A549 (cell line): ENCODE data around the gene ALDH1A1. TPM values are rescaled to one million over a fixed set of nuclear protein-coding genes. Genes with fewer than 3 reads are reported as not detected.

ENCODE experiments used
- ATAC-seq, 2 experiments: fragments of 200-7000 bp in 1 of 2; fragments of >200 bp in 1 of 2; cut with Nextera tagmentation in 1 of 2; cut with Tn5 transposase in 1 of 2; 3 replicates each; pipeline versions ENCODE4 v1.8.0 to v1.9.1; 2018 to 2020; ENCODE audit warnings: mild to moderate bottlenecking in 1 of 2, moderate library complexity in 1 of 2
- CTCF ChIA-PET: fragments of 300-600 bp; sonication (Branson Sonifier 250); formaldehyde crosslinking; extraction: SDS; loops from one replicate; lab custom pipeline; 2021; ENCODE audit warnings: antibody characterized with exemption, inconsistent platforms; lab: Yijun Ruan, JAX
- POLR2A ChIA-PET: fragments of 350-600 bp; formaldehyde crosslinking; extraction: SDS; loops from one replicate; lab custom pipeline; 2021; ENCODE audit warnings: antibody characterized with exemption, inconsistent platforms; lab: Yijun Ruan, JAX
- DNase-seq, 2 experiments: peaks; one replicate each; pipeline versions ENCODE4 v3.0.0 to v3.0.0-alpha.2; 2011 to 2016; ENCODE audit warnings: low read depth in 1 of 2, low spot score in 1 of 2
- FAIRE-seq: peaks from 2 replicates; lab custom pipeline; 2011; peaks lifted over from hg19 to GRCh38; lab: Jason Lieb, UNC
- H3K27ac ChIP-seq, 2 experiments: fragments of >200 bp; sonication (Bioruptor Twin); formaldehyde crosslinking; 3 replicates each; pipeline ENCODE4 v1.5.1; 2016 to 2017
- H3K4me1 ChIP-seq: fragments of >200 bp; sonication (Bioruptor Twin); formaldehyde crosslinking; 3 replicates; pipeline ENCODE4 v1.6.1; 2016
- H3K4me2 ChIP-seq: fragments of >200 bp; sonication (Bioruptor Twin); formaldehyde crosslinking; 3 replicates; pipeline ENCODE4 v1.6.1; 2016
- H3K4me3 ChIP-seq: fragments of >200 bp; sonication (Bioruptor Twin); formaldehyde crosslinking; 3 replicates; pipeline ENCODE4 v1.5.1; 2016
- H3K9me3 ChIP-seq: fragments of >200 bp; sonication (Bioruptor Twin); formaldehyde crosslinking; 3 replicates; pipeline ENCODE4 v1.6.1; 2016
- BHLHE40 ChIP-seq: IDR thresholded peaks from 2 replicates; pipeline ENCODE4 v1.6.1; 2012; ENCODE audit warnings: low read depth, low read length, inconsistent platforms
- CBX8 ChIP-seq: fragments of 200-600 bp; sonication (generic); IDR thresholded peaks from 2 replicates; pipeline ENCODE4 v1.6.1; 2016
- CEBPB ChIP-seq, 2 experiments: fragments of >200 bp in 1 of 2; sonication (Bioruptor Twin) in 1 of 2; formaldehyde crosslinking in 1 of 2; IDR thresholded peaks; 2 replicates each; pipeline ENCODE4 v1.6.1; 2012 to 2016
- CHD4 ChIP-seq: fragments of 200-600 bp; sonication (generic); IDR thresholded peaks from 2 replicates; pipeline ENCODE4 v1.6.1; 2016; ENCODE audit warnings: antibody characterized with exemption, mild to moderate bottlenecking, borderline replicate concordance
- CTCF ChIP-seq: fragments of >200 bp; sonication (Bioruptor Twin); formaldehyde crosslinking; IDR thresholded peaks from 3 replicates; pipeline ENCODE4 v1.5.1; 2016
- ESRRA ChIP-seq: fragments of 150-350 bp; IDR thresholded peaks from 2 replicates; pipeline ENCODE4 v1.6.1; 2014; ENCODE audit warnings: mild to moderate bottlenecking, low read length, borderline replicate concordance
- FOSL2 ChIP-seq, 2 experiments: fragments of 450-650 bp in 1 of 2; fragments of >200 bp in 1 of 2; sonication (Bioruptor Twin) in 1 of 2; formaldehyde crosslinking; IDR thresholded peaks; 2 replicates each; pipeline versions ENCODE4 v1.5.0 to v1.6.1; 2016 to 2020; ENCODE audit warnings: mild to moderate bottlenecking in 1 of 2, moderate library complexity in 1 of 2
- FOXS1 ChIP-seq: fragments of 250-450 bp; sonication (Bioruptor Pico); IDR thresholded peaks from 2 replicates; pipeline ENCODE4 v1.5.0; 2020; ENCODE audit warnings: mild to moderate bottlenecking, moderate library complexity
- GATA3 ChIP-seq: IDR thresholded peaks from 2 replicates; pipeline ENCODE4 v1.6.1; 2012; ENCODE audit warnings: borderline replicate concordance
- HMGXB4 ChIP-seq: fragments of 250-450 bp; sonication (Bioruptor Pico); IDR thresholded peaks from 2 replicates; pipeline ENCODE4 v1.5.0; 2021; ENCODE audit warnings: mild to moderate bottlenecking, moderate library complexity, borderline replicate concordance
- HOXB13 ChIP-seq: fragments of 250-450 bp; sonication (Bioruptor Pico); IDR thresholded peaks from 2 replicates; pipeline ENCODE4 v1.5.0; 2020; ENCODE audit warnings: low read depth, mild to moderate bottlenecking, moderate library complexity
- KDM5A ChIP-seq: fragments of 200-600 bp; sonication (generic); IDR thresholded peaks from 2 replicates; pipeline ENCODE4 v1.6.1; 2016; ENCODE audit warnings: antibody characterized with exemption, mild to moderate bottlenecking
- MYC ChIP-seq: IDR thresholded peaks from 2 replicates; pipeline ENCODE4 v1.6.1; 2012; ENCODE audit warnings: mild to moderate bottlenecking, inconsistent platforms, low read length, improper control_type of control experiment, borderline replicate concordance
- PHF8 ChIP-seq: fragments of 200-600 bp; sonication (generic); IDR thresholded peaks from 2 replicates; pipeline ENCODE4 v1.6.1; 2016; ENCODE audit warnings: low read depth, mild to moderate bottlenecking, antibody characterized with exemption, moderate library complexity, borderline replicate concordance
- RAD21 ChIP-seq, 2 experiments: fragments of >200 bp in 1 of 2; sonication (Bioruptor Twin) in 1 of 2; formaldehyde crosslinking in 1 of 2; IDR thresholded peaks in 1 of 2; conservative IDR thresholded peaks in 1 of 2; 2 replicates in 1 of 2; 3 replicates in 1 of 2; pipeline ENCODE4 v1.6.1; 2012 to 2018; ENCODE audit warnings: inconsistent platforms in 1 of 2
- RCOR1 ChIP-seq: fragments of 150-350 bp; IDR thresholded peaks from 2 replicates; pipeline ENCODE4 v1.6.1; 2014; ENCODE audit warnings: antibody characterized with exemption, low read length, low read depth
- RNF2 ChIP-seq: fragments of 200-600 bp; sonication (generic); IDR thresholded peaks from 2 replicates; pipeline ENCODE4 v1.6.1; 2016; ENCODE audit warnings: low read depth, mild to moderate bottlenecking, antibody characterized with exemption, moderate library complexity, borderline replicate concordance
- SMC3 ChIP-seq: fragments of >200 bp; sonication (Bioruptor Twin); formaldehyde crosslinking; IDR thresholded peaks from 3 replicates; pipeline ENCODE4 v1.6.1; 2018; ENCODE audit warnings: inconsistent platforms
- TFCP2L1 ChIP-seq: fragments of 250-450 bp; sonication (Bioruptor Pico); IDR thresholded peaks from 2 replicates; pipeline ENCODE4 v1.5.0; 2021; ENCODE audit warnings: mild to moderate bottlenecking
- WGBS: methylation state at CpG from one replicate; pipeline ENCODE4 v1.1.6; 2017; ENCODE audit errors: missing lambda C conversion rate; 5-methylcytosine and 5-hydroxymethylcytosine counted together
- polyA plus RNA-seq, 4 experiments: library from polyadenylated mRNA; depleted of rRNA in 3 of 4; stranded (reverse); fragments of >200 nt; fragmentation: RNase III in 1 of 4; extraction: RNeasy Plus Mini Kit Qiagen cat#74134 plus additional on column Dnase treatment in 1 of 4; gene quantifications; 2 replicates in 3 of 4; 3 replicates in 1 of 4; pipeline ENCODE4 v1.2.3, GENCODE V29; 2011 to 2017

ALDH1A1 gene
- polyA plus RNA-seq, 2 of the 4 experiments (the other 2 are of a cell fraction), result 8,617 to 9,987 TPM

GRCh38 chr9:72972636-72973035 lies 19.8 kb upstream of the ALDH1A1 start (continued):
- TF ChIP-seq RAD21 (conservative IDR thresholded peaks at IDR 0.05 in 1 of 2, IDR thresholded peaks at IDR 0.05 in 1 of 2) (no peak), BHLHE40 (no peak)

- Histone ChIP-seq H3K4me2 (no peak overlapping the region), H3K4me1 (no peaks in the 10 kb centered on the region), H3K9me3 (peaks cover 9% of the 10 kb centered on the region; the same call in 1 of the 3 replicates), H3K4me3 (no peak overlapping the region), H3K27ac (peak overlapping the region; percentile 2 to 3; a peak in 2 of 6 replicates)
- POLR2A ChIA-PET, result no interaction called here
- DNase-seq (no peak), ATAC-seq (no peak), FAIRE-seq (peak; percentile 13)
- WGBS, result 91% methylated on average over 2 of the region's 2 CpGs
- CTCF ChIA-PET, result interaction anchor here (1.2 to 2.4 kb wide), 2 partner anchors 11 to 16 kb away, joined by 6 to 11 read pairs; no protein-coding TSS in a partner anchor
- no peak for TF ChIP-seq TFCP2L1 (CRISPR knock-in tag)
- TF ChIP-seq KDM5A, result no peak
- TF ChIP-seq RCOR1, result no peak
- no peak for TF ChIP-seq HMGXB4 (CRISPR knock-in tag)
- no peak for TF ChIP-seq RNF2
- no peak for TF ChIP-seq HOXB13 (CRISPR knock-in tag)
- no peak for TF ChIP-seq MYC
- no peak for TF ChIP-seq CHD4
Measured at GRCh38 chr9:72971411-72971810, 18.6 kb upstream of the ALDH1A1 start.

- Histone ChIP-seq H3K4me2 (peak overlapping the region; percentile 71), H3K4me3 (no peak overlapping the region), H3K27ac (peak overlapping the region; percentile 69 to 80), H3K4me1 (peaks cover 39% of the 10 kb centered on the region), H3K9me3 (no peaks in the 10 kb centered on the region)
- no peak for TF ChIP-seq FOSL2 (IDR thresholded peaks at IDR 0.05)
- peak; percentile 28; the same call in 1 of the 2 replicates for TF ChIP-seq FOSL2 (CRISPR knock-in tag; IDR thresholded peaks at IDR 0.05)
- no peak for TF ChIP-seq PHF8
- TF ChIP-seq CHD4, result no peak
- peak; percentile 51 to 66 for TF ChIP-seq RAD21 (conservative IDR thresholded peaks at IDR 0.05 in 1 of 2, IDR thresholded peaks at IDR 0.05 in 1 of 2)
- TF ChIP-seq MYC, result no peak
- no peak for TF ChIP-seq FOXS1 (CRISPR knock-in tag)
- TF ChIP-seq CTCF, result peak; percentile 39; the same call in 2 of the 3 replicates
- TF ChIP-seq CBX8, result no peak
- TF ChIP-seq CEBPB (IDR thresholded peaks at IDR 0.05), result no peak
- TF ChIP-seq GATA3, result peak; percentile 37; the same call in 1 of the 2 replicates
- TF ChIP-seq SMC3, result peak; percentile 30; the same call in 1 of the 3 replicates
- TF ChIP-seq ESRRA, result no peak
- TF ChIP-seq TFCP2L1 (CRISPR knock-in tag), result no peak
- WGBS, result 5% methylated on average over 4 of the region's 4 CpGs
- DNase-seq, result peak in 1 of 2 experiments; percentile 70
- ChIA-PET CTCF (interaction anchor here (1.0 to 2.6 kb wide), 7 partner anchors 10 to 103 kb away, joined by 3 to 11 read pairs (median 4); no protein-coding TSS in a partner anchor), POLR2A (no interaction called here)
- peak; percentile 76 to 80; a peak in 5 of 6 replicates for ATAC-seq
- FAIRE-seq, result peak; percentile 51
Measured at GRCh38 chr9:72960446-72960845, 7.6 kb upstream of the ALDH1A1 start.
